Natural killer cell treated with Interleukin-12 subunit alpha and Interleukin-12 subunit beta and Interleukin-15 and Interleukin-18, amount 100 ng/mL, for 72 hours (primary cell): ENCODE data around the gene RSPO4. TPM values are rescaled to one million over a fixed set of nuclear protein-coding genes. Genes with fewer than 3 reads are reported as not detected.
"Not testable (repeated sequence)": the region's sequence is repeated elsewhere in the genome, so short reads cannot be mapped to it uniquely, and the experiment has no call there.

ENCODE experiments used
- ATAC-seq, 2 donors: fragments of 150-1000 bp; cut with Tn5 transposase in 1 of 2; sonication (Bioruptor Pico), chemical (Tn5 transposase) in 1 of 2; 2 replicates each; pipeline ENCODE4 v1.10.0; 2021
- DNase-seq: peaks from one replicate; pipeline ENCODE4 v3.0.0; 2022; ENCODE audit warnings: low spot score
- H3K27ac Mint-ChIP-seq, 2 donors: 1 replicate in 1 of 2; 2 replicates in 1 of 2; pipeline ENCODE4 v1.8.0; 2022; ENCODE audit warnings: mixed read lengths in 2 of 2, mild to moderate bottlenecking in 1 of 2, moderate library complexity in 1 of 2
- H3K27me3 Mint-ChIP-seq, 2 donors: 1 replicate in 1 of 2; 2 replicates in 1 of 2; pipeline ENCODE4 v1.8.0; 2022; ENCODE audit warnings: mixed read lengths in 2 of 2
- H3K36me3 Mint-ChIP-seq: one replicate; pipeline ENCODE4 v1.8.0; 2022; ENCODE audit warnings: mixed read lengths
- H3K4me1 Mint-ChIP-seq, 2 donors: 1 replicate in 1 of 2; 2 replicates in 1 of 2; pipeline ENCODE4 v1.8.0; 2022; ENCODE audit warnings: low read depth in 2 of 2, mixed read lengths in 2 of 2, mild to moderate bottlenecking in 1 of 2
- H3K4me3 Mint-ChIP-seq: one replicate; pipeline ENCODE4 v1.8.0; 2022; ENCODE audit warnings: mixed read lengths
- H3K9me3 Mint-ChIP-seq: 2 replicates; pipeline ENCODE4 v1.8.0; 2022; ENCODE audit warnings: mixed read lengths
- total RNA-seq, 2 donors: library from RNA; stranded (reverse); gene quantifications; one replicate each; pipeline ENCODE4 v1.2.3, GENCODE V29; 2022

RSPO4 gene
- total RNA-seq = under 1 TPM in 1 of 2 donors, not detected in 1; 0.19 TPM

- H3K27me3 Mint-ChIP-seq = peaks cover 22 to 26% of the 10 kb centered on the region in 2 donors
- H3K4me1 Mint-ChIP-seq = peaks cover 0 to 6% of the 10 kb centered on the region in 2 donors
- no peak within 1 kb of the TSS for H3K27ac Mint-ChIP-seq
- ATAC-seq (peak in 1 of 2 donors; percentile 10), DNase-seq (no peak)
- no peaks in the 10 kb centered on the region for H3K9me3 Mint-ChIP-seq
- peak within 1 kb of the TSS; percentile 24 for H3K4me3 Mint-ChIP-seq
- H3K36me3 Mint-ChIP-seq = no peaks in the 10 kb centered on the region
Measured at GRCh38 chr20:1001911-1002681, at the start of gene RSPO4. Gene RSPO4 (minus strand): TSS chr20:1002311. CDS start chr20:1002164, 147 bp downstream.

DNA sequence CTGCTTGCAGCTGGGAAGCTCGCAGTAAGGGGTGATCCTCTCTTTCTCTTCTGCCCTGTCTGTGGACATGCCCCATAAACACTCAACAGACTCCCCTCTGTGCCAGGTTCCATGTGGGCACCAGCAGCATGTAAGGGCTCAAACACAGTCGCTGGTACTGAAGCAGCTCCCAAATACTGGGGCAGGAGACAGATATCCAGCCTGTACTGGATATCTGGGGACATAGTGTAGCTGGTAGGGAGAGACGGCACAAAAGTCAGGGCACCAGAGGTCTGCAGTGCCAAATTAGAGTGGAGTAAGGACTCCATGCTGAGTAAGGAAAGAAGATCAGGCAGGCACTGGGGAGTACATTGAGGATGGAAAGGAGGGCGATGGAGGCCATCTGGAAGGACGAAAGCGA is 48.3 kb upstream of the RSPO4 start:
- no peaks in the 10 kb centered on the region for H3K4me1 Mint-ChIP-seq
- H3K36me3 Mint-ChIP-seq = no peaks in the 10 kb centered on the region
- ATAC-seq (no peak), DNase-seq (no peak)
- H3K4me3 Mint-ChIP-seq = no peak overlapping the region
- no peak overlapping the region for H3K27ac Mint-ChIP-seq
- H3K9me3 Mint-ChIP-seq = no peaks in the 10 kb centered on the region
- no peaks in the 10 kb centered on the region for H3K27me3 Mint-ChIP-seq

DNA sequence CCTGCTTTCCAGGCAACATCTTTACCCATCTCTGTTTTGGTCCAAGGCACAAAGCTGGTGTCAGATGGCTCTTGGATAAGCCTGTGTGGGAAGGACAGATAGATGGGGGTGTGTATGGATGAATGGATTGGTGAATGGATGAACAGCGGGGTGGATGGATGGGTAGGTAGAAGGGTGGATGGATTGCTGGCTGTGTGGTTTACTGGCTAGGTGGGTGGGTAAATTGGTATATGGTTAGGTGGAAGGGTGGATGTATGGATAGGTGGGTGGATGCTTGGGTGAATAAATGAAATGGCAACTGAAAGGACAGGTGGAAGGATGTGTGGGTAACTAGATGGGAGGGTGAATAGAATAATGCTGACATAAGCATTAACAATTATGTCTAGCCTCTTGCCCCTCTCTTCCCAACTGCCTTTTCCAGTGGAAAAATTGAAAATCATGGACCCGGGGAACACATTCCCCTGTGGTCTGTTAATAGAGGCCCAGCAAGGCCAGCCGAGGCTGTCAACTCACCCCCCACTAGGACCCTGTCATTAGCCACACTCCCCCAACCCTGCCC is 43.8 kb upstream of the RSPO4 start:
- Mint-ChIP-seq H3K36me3 (no peaks in the 10 kb centered on the region), H3K4me1 (no peaks in the 10 kb centered on the region), H3K27me3 (no peaks in the 10 kb centered on the region), H3K4me3 (no peak overlapping the region), H3K27ac (no peak overlapping the region), H3K9me3 (no peaks in the 10 kb centered on the region)
- no peak for ATAC-seq
- no peak for DNase-seq

DNA sequence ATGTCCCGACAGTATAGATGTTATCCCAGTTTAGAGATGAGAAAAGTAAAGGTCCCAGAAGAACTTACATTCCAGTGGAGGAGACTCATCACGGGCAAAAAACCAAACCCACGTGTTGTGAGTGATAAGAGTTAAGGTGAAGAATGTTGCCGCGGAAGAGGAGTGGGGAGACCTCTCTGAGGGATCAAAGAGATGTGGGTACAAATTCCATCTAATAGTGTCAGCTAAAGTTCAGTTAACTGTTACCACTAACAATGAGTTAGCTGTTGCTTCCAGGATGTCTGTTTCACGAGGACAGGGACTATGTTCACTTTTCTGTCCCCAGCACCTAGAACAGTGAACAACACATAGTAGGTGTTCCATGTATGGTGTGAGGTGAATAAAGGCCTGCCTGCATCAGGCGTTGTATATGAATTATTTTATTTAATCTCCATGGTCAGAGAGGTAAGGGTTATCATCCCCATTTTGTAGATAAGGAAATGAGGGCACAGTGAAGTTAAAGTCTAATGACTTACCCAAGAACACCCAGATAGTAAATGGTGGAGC is 39.8 kb upstream of the RSPO4 start:
- H3K27ac Mint-ChIP-seq = no peak overlapping the region
- H3K4me1 Mint-ChIP-seq = no peaks in the 10 kb centered on the region
- H3K27me3 Mint-ChIP-seq = no peaks in the 10 kb centered on the region
- no peaks in the 10 kb centered on the region for H3K36me3 Mint-ChIP-seq
- no peaks in the 10 kb centered on the region for H3K9me3 Mint-ChIP-seq
- no peak for DNase-seq
- no peak for ATAC-seq
- no peak overlapping the region for H3K4me3 Mint-ChIP-seq

DNA sequence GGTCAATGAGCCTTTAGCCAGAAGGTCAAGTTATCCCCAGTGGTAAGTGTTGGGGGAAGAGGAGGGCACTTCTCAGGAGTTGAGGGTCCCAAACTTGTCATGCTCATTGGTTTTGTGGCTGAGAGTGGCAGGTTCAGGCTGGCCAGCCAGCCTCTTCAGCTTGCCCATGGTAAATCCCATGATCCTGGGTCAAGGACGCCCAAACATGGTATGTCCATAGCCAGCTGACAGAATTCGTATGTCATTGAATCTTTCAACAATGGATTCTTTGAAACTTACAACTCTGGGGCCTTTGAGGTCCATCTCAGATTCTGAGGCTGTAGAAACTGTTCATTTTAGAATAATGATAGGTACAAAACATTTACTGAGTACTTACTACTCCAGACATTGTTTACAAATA is 36.1 kb upstream of the RSPO4 start:
- DNase-seq (no peak), ATAC-seq (no peak)
- H3K27me3 Mint-ChIP-seq = peaks cover 6 to 8% of the 10 kb centered on the region in 2 donors
- H3K4me3 Mint-ChIP-seq = no peak overlapping the region
- H3K36me3 Mint-ChIP-seq = no peaks in the 10 kb centered on the region
- H3K9me3 Mint-ChIP-seq = no peaks in the 10 kb centered on the region
- H3K27ac Mint-ChIP-seq = no peak overlapping the region
- no peaks in the 10 kb centered on the region for H3K4me1 Mint-ChIP-seq

DNA sequence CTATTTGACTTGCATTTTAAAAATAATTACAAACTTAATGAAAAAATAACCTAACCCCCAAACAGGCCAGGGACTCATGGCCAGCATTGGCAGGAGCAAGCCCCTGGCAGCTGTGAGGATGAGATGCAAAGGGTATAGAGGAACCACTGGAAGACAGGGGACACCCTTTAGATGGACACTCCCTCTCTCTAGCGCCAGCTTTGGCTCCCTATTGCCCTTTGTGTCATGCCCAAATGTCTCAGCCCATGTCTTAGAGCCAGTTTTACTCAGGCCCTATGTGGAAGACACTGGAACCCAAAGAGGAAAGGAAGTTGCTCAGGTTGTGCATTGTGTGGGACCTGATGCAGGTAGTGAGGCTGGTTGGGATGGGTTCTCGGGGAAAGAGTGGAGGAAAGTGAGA is 34.9 kb upstream of the RSPO4 start:
- no peak overlapping the region for H3K27ac Mint-ChIP-seq
- H3K36me3 Mint-ChIP-seq = no peaks in the 10 kb centered on the region
- H3K27me3 Mint-ChIP-seq = peaks cover 6 to 8% of the 10 kb centered on the region in 2 donors
- DNase-seq (no peak), ATAC-seq (no peak)
- no peak overlapping the region for H3K4me3 Mint-ChIP-seq
- no peaks in the 10 kb centered on the region for H3K9me3 Mint-ChIP-seq
- H3K4me1 Mint-ChIP-seq = no peaks in the 10 kb centered on the region

- no peak for DNase-seq
- no peak overlapping the region for H3K27ac Mint-ChIP-seq
- no peaks in the 10 kb centered on the region for H3K36me3 Mint-ChIP-seq
- H3K9me3 Mint-ChIP-seq = no peaks in the 10 kb centered on the region
- H3K4me3 Mint-ChIP-seq = no peak overlapping the region
- no peaks in the 10 kb centered on the region for H3K4me1 Mint-ChIP-seq
- no peak for ATAC-seq
- H3K27me3 Mint-ChIP-seq = peaks cover 6 to 8% of the 10 kb centered on the region in 2 donors
Measured at GRCh38 chr20:1035466-1035865, 33.4 kb upstream of the RSPO4 start.

DNA sequence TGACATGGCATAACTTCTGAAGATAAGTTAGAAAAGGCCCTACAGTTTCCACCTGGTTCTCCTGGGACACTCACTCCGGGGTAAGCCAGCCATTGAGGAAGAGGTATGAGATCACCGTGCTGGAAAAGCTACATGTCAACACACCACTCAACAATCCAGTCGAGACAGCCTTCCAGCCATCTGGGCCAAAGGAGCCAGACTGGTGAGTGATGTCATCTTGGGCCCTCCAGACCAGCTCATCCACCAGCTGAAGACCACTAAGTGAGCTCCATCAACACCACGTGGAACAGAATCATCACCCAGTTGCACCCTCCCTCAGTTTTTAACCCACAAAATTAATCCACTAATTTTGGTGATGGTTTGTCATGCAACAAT is 32.3 kb upstream of the RSPO4 start:
- H3K4me1 Mint-ChIP-seq = no peaks in the 10 kb centered on the region
- no peak overlapping the region for H3K4me3 Mint-ChIP-seq
- H3K27ac Mint-ChIP-seq = no peak overlapping the region
- H3K36me3 Mint-ChIP-seq = no peaks in the 10 kb centered on the region
- H3K27me3 Mint-ChIP-seq = peaks cover 6 to 8% of the 10 kb centered on the region in 2 donors
- H3K9me3 Mint-ChIP-seq = no peaks in the 10 kb centered on the region
- DNase-seq (no peak), ATAC-seq (no peak)

GRCh38 chr20:1033751-1034414 is 31.8 kb upstream of the RSPO4 start:
- Mint-ChIP-seq H3K9me3 (no peaks in the 10 kb centered on the region), H3K27me3 (peaks cover 6 to 8% of the 10 kb centered on the region in 2 donors), H3K4me3 (no peak overlapping the region), H3K4me1 (no peaks in the 10 kb centered on the region), H3K36me3 (no peaks in the 10 kb centered on the region), H3K27ac (no peak overlapping the region)
- DNase-seq (no peak), ATAC-seq (no peak)

GRCh38 chr20:1029980-1030379 is 27.9 kb upstream of the RSPO4 start:
- ATAC-seq (no peak), DNase-seq (no peak)
- no peaks in the 10 kb centered on the region for H3K9me3 Mint-ChIP-seq
- H3K36me3 Mint-ChIP-seq = no peaks in the 10 kb centered on the region
- H3K4me3 Mint-ChIP-seq = no peak overlapping the region
- peaks cover 0 to 2% of the 10 kb centered on the region in 2 donors for H3K27me3 Mint-ChIP-seq
- H3K27ac Mint-ChIP-seq = no peak overlapping the region
- no peaks in the 10 kb centered on the region for H3K4me1 Mint-ChIP-seq

DNA sequence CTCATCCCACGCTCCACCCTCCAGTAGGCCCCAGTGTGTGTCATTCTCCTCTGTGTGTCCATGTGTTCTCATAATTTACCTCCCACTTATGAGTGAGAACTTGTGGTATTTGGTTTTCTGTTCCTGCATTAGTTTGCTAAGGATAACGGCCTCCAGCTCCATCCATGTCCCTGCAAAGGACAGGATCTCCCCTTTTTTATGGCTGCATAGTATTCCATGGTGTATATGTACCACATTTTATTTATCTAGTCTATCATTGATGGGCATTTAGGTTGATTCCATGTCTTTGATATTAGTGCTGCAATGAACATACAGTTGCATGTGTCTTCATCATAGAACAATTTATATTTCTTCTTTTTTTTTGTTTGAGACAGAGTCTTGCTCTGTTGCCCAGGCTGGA is 24.1 kb upstream of the RSPO4 start:
- H3K27ac Mint-ChIP-seq, H3K9me3 Mint-ChIP-seq, H3K4me3 Mint-ChIP-seq, H3K4me1 Mint-ChIP-seq, H3K36me3 Mint-ChIP-seq, DNase-seq, H3K27me3 Mint-ChIP-seq, ATAC-seq: not testable (repeated sequence)

DNA sequence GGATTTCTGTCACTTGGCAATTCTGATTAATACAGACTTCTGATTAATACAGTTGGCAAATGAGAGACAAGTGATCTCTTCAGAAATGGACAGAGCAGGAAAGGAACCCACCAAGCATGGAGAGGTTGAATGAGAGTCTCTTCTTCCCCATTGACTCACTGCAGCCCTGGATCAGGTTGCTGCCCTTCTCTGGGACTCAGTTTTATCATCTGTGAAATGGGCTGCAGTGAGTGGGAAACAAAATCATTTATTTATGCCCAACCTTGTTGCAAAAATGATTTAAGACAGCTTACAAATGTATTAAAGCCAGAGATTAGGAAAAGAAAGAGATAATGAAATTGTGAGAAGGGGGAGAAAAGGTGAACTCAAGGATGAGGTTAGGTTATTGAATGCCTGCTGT is 20.8 kb upstream of the RSPO4 start:
- no peaks in the 10 kb centered on the region for H3K36me3 Mint-ChIP-seq
- no peaks in the 10 kb centered on the region for H3K9me3 Mint-ChIP-seq
- no peak for ATAC-seq

GRCh38 chr20:1020614-1021013 is 18.5 kb upstream of the RSPO4 start:
- Mint-ChIP-seq H3K36me3 (no peaks in the 10 kb centered on the region), H3K27ac (no peak overlapping the region), H3K4me3 (no peak overlapping the region), H3K9me3 (no peaks in the 10 kb centered on the region), H3K27me3 (peaks cover 6 to 11% of the 10 kb centered on the region in 2 donors), H3K4me1 (no peaks in the 10 kb centered on the region)
- ATAC-seq (no peak), DNase-seq (no peak)

More for the DNA sequence above, 20.8 kb upstream of the RSPO4 start:
- Mint-ChIP-seq H3K4me1 (no peaks in the 10 kb centered on the region), H3K4me3 (no peak overlapping the region), H3K27me3 (peaks cover 6 to 7% of the 10 kb centered on the region in 2 donors), H3K27ac (no peak overlapping the region)
- DNase-seq = no peak

DNA sequence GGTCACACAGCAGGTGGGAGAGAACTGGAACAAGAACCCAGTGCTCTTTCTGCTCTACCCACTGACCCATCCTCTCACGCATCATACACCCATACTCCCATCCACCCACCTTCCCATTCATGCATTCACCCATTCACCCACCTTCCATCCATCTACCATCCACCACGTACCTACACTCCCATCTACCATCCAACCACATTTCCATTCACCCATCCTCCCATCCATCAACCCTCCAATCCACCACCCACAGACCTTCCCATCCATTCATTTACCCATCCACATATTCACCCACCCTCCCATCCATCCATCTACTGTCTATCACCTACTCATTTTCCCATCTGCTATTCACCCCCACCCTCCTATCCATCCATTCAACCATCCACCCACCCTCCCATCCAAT is 17.2 kb upstream of the RSPO4 start:
- H3K9me3 Mint-ChIP-seq = no peaks in the 10 kb centered on the region
- H3K4me3 Mint-ChIP-seq = no peak overlapping the region
- H3K27ac Mint-ChIP-seq = no peak overlapping the region
- H3K36me3 Mint-ChIP-seq = no peaks in the 10 kb centered on the region
- DNase-seq = no peak
- no peaks in the 10 kb centered on the region for H3K4me1 Mint-ChIP-seq
- peaks cover 6 to 16% of the 10 kb centered on the region in 2 donors for H3K27me3 Mint-ChIP-seq
- ATAC-seq = no peak
